Lower leg skin (tissue), 4 donors: ENCODE data around the gene ARHGAP45. TPM values are rescaled to one million over a fixed set of nuclear protein-coding genes. Genes with fewer than 3 reads are reported as not detected.

Experiments
- DNase-seq, 2 donors: peaks; one replicate each; pipeline ENCODE4 v3.0.0-alpha.2; 2019; ENCODE audit warnings: low spot score in 2 of 2
- H3K4me3 ChIP-seq: fragments of 200-600 bp; sonication (generic); 2 replicates; pipeline ENCODE4 v1.5.1; 2017; ENCODE audit warnings: mild to moderate bottlenecking, low read depth; ENCODE audit not compliant: poor library complexity, severe bottlenecking
- POLR2A ChIP-seq, 2 donors: fragments of 450-650 bp; IDR thresholded peaks; one replicate each; pipeline ENCODE4 v1.6.1; 2016 to 2017; ENCODE audit warnings: antibody characterized with exemption in 2 of 2, mild to moderate bottlenecking in 1 of 2, moderate library complexity in 1 of 2
- WGBS, 2 donors: methylation state at CpG; one replicate each; pipeline ENCODE4 v1.1.5; 2018; 5-methylcytosine and 5-hydroxymethylcytosine counted together
- intact Hi-C: fragments of 100-400 bp; cut with DNase I; formaldehyde crosslinking; loops from one replicate; pipeline ENCODE4 v1.15.0; 2023; ENCODE audit warnings: low total_unique reads
- total RNA-seq, 4 donors: library from RNA; depleted of rRNA; stranded (reverse); fragments of >200 nt; gene quantifications; one replicate each; pipeline ENCODE4 v1.1.0, GENCODE V29; 2016
- TF ChIP-seq, protein P1 (sequence below), 3 donors: fragments of 450-650 bp; IDR thresholded peaks; one replicate each; pipeline ENCODE4 v1.5.1; 2016; ENCODE audit warnings: antibody characterized with exemption in 3 of 3, mild to moderate bottlenecking in 3 of 3, moderate library complexity in 2 of 3

The ARHGAP45 gene
- total RNA-seq, 4 donors from 2014 or later, result 12.4 to 36.0 (median 14.4) TPM

DNA sequence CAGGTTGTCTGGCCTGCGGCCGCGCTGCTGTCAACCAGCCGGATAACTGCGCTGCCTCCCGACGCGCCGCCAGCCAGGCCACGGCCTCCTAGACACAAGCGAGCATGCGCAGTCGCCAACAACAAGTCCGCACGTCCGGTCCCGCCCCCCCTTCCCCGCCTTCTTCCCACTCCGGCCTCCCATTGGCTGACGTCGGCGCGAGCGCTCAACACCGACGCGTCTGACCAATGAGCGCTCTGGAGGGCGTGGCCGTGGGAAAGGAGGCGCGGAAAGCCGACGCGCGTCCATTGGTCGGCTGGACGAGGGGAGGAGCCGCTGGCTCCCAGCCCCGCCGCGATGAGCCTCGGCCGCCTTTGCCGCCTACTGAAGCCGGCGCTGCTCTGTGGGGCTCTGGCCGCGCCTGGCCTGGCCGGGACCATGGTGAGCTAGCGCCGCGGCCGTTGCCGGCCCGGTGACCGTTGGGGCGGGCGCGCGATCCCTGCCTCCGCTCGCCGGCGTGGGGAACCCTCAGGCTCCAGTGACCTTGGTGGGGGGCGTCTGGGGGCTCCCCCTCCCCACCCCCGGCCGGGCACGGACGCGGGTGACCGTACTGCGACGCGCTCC lies 36.8 kb downstream of the ARHGAP45 start, which contains the start of gene GPX4:
TSS of gene GPX4 (plus strand) at position 287 of the 603 bp plus-strand sequence. CDS start at position 337, 50 bp downstream.
- TF ChIP-seq, protein P1, sequence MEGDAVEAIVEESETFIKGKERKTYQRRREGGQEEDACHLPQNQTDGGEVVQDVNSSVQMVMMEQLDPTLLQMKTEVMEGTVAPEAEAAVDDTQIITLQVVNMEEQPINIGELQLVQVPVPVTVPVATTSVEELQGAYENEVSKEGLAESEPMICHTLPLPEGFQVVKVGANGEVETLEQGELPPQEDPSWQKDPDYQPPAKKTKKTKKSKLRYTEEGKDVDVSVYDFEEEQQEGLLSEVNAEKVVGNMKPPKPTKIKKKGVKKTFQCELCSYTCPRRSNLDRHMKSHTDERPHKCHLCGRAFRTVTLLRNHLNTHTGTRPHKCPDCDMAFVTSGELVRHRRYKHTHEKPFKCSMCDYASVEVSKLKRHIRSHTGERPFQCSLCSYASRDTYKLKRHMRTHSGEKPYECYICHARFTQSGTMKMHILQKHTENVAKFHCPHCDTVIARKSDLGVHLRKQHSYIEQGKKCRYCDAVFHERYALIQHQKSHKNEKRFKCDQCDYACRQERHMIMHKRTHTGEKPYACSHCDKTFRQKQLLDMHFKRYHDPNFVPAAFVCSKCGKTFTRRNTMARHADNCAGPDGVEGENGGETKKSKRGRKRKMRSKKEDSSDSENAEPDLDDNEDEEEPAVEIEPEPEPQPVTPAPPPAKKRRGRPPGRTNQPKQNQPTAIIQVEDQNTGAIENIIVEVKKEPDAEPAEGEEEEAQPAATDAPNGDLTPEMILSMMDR (IDR thresholded peaks at IDR 0.05), result no peak
- TF ChIP-seq POLR2A (IDR thresholded peaks at IDR 0.05), result peak in 1 of 2 donors; percentile 86
- peak within 1 kb of the TSS; percentile 67 for H3K4me3 ChIP-seq
- peak; percentile 98 to 100 for DNase-seq
- intact Hi-C loops, result loop anchor here (5.0 kb wide), 1 partner anchor 163 kb away; the partner anchor contains the start of gene CIRBP
- WGBS, 2 donors, result 0 to 1% methylated on average over 15 to 40 of the region's 75 CpGs

GRCh38 chr19:1104311-1105007 lies 37.5 kb downstream of the ARHGAP45 start:
- peak in 1 of 2 donors; percentile 95 for DNase-seq
- 0% methylated on average over 15 to 16 of the region's 93 CpGs for WGBS, 2 donors
- no peak for TF ChIP-seq POLR2A (IDR thresholded peaks at IDR 0.05)
- TF ChIP-seq, protein P1 (IDR thresholded peaks at IDR 0.05), result no peak
- peak overlapping the region; percentile 67 for H3K4me3 ChIP-seq
- intact Hi-C loops, result loop anchor here (5.0 kb wide), 1 partner anchor 163 kb away; the partner anchor contains the start of gene CIRBP

GRCh38 chr19:1105008-1105872 lies 38.3 kb downstream of the ARHGAP45 start:
- peak overlapping the region; percentile 67 for H3K4me3 ChIP-seq
- WGBS, 2 donors, result 24 to 32% methylated on average over 30 to 45 of the region's 69 CpGs
- TF ChIP-seq, protein P1 (IDR thresholded peaks at IDR 0.05), result no peak
- no peak for TF ChIP-seq POLR2A (IDR thresholded peaks at IDR 0.05)
- intact Hi-C loops, result no loop called here
- DNase-seq, result no peak

DNA sequence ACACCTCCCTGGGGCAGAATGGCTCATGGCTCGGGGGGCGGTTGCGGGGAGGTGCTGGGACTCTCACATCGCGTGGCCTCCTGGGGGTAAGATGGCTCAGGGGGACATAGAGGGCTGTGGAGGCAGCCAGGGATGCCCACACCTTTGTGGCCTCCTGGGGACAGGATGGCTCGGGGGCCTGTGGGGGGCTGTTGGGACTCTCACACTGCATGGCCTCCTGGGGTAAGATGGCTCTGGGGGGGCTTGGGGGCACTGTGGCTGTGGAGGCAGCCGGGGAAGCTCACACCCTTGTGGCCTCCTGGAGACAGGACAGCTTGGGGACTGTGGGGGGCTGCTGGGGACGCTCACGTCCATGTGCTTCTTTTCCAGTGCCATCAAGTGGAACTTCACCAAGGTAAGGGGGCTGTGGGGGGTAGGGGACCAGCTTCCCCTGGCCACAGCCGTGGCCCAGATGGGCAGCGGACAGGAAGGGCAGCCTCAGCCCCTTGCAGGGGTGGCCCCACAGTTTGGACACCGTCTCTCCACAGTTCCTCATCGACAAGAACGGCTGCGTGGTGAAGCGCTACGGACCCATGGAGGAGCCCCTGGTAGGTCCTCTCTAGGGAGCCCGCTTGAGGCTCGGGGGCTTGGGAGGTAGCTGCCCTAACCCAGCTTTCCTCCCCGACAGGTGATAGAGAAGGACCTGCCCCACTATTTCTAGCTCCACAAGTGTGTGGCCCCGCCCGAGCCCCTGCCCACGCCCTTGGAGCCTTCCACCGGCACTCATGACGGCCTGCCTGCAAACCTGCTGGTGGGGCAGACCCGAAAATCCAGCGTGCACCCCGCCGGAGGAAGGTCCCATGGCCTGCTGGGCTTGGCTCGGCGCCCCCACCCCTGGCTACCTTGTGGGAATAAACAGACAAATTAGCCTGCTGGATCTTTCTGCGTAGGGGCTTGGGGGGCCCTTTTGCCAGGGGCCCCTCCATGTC lies 39.2 kb downstream of the ARHGAP45 start:
- TF ChIP-seq POLR2A (IDR thresholded peaks at IDR 0.05), result no peak
- TF ChIP-seq, protein P1 (IDR thresholded peaks at IDR 0.05), result no peak
- H3K4me3 ChIP-seq, result no peak overlapping the region
- DNase-seq, result no peak
- WGBS, 2 donors, result 56 to 72% methylated on average over 21 to 27 of the region's 32 CpGs
- intact Hi-C loops, result no loop called here
